HG03469 (cell line): Measurements from ENCODE around the gene GCFC2.
"Not testable (repeated sequence)": the region's sequence is repeated elsewhere in the genome, so short reads cannot be mapped to it uniquely, and the experiment has no call there.

Source experiments
- ATAC-seq: cut with Tn5 transposase; IDR thresholded peaks from one replicate; pipeline ENCODE4 v1.9.1; 2021; ENCODE audit warnings: mild to moderate bottlenecking, moderate library complexity, moderate number of reproducible peaks; ENCODE audit not compliant: unreplicated experiment

The GCFC2 gene

GRCh38 chr2:75710577-75711253 lies at the start of gene GCFC2:
Gene GCFC2 (minus strand): TSS chr2:75710915. CDS start chr2:75710855, 60 bp downstream.
- peak; percentile 82 for ATAC-seq

DNA sequence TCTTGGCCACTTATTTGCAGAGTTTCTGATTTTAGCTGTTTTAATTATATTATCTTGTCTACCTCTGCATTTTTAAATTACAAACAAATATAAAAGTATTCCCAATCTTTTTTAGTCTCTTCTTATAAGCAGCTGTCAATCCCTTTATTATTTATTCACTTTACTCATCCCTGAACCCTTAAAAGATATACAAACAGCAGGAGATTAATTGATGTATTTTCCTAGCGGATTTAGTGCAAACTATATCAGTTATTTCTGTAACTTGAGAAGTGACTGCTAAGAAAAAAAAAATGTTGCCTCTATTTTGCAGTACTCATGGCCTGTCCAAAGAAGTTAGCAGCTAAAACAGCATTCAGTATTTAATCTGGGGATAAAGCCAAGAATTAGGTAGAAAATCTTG lies 42.1 kb upstream of the GCFC2 start:
- ATAC-seq: no peak

GRCh38 chr2:75751824-75752468 lies 41.2 kb upstream of the GCFC2 start:
- no peak for ATAC-seq

DNA sequence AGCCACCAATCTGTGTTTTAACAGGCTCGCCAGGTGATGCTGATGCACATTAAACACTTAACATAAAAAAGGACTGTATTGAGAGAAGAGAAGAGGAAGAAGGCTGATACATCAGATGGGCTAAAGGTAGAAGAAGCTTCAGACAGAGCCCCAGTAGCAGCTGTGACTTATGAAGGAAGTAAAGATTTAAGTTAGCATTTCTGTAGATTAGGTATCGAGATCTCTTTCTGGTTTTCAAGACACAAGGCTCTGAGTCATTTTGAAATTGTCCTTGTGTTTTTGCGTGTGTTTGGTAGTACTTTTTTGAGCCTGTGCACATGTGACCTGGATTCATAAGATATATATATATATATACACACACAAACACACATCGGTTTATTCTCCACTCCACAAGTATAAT lies 40.6 kb upstream of the GCFC2 start:
- no peak for ATAC-seq

DNA sequence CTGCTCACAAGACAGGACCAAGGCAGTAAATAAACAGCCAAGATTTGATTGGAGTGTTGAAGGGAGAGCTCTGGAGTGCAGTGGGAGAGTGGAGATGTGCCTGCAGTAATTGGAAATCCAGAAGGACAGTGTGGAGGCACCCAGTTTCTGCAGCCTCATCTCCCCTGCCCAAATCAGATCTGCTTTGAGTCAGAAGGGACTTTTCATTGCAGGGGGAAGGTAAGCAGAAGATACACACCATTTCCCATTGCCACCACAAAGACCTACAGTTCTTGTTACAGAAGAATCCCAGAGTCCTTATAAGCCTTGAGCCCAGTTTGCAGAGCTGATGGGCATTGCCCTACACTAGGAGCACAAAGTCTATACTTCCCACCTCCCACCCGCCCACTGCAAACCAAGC lies 27.2 kb upstream of the GCFC2 start:
- ATAC-seq: no peak

DNA sequence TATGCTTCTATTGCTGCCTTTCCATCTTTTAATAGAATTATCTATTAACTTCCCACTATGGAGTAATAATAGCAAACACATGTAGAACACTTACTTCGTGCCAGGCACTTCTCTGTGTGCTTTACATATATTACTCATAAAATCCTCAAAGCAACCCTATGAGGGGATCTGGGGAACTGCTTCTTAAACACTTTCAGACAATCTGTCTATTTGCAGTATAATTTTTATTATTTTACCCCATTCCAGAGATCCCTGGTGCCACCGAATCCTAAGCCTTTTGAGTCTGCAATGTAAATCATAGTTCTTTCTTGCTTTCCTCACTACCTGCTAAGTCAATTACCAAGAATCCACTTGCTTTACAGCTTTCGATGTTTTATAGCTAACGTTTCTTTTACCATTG lies 25.6 kb upstream of the GCFC2 start:
- no peak for ATAC-seq

DNA sequence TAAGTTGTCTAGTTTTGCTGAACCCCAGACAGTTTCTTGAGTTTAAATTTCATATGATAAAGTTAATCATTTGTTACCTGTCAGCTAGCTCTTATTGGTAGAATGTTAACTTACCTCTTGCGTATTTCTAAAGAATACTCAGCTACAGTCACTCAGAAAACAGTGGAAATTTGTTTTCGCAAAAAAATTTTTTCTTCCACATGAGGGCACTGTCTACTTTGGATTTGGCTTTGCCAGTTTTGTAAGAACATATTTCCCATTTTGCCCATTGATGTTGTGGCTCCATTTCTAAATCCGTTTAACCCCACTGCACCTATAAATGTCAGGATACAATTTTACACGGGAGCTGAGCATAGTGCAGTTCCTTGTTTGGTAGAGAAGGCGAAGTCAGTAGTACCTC lies 19.1 kb upstream of the GCFC2 start:
- no peak for ATAC-seq

DNA sequence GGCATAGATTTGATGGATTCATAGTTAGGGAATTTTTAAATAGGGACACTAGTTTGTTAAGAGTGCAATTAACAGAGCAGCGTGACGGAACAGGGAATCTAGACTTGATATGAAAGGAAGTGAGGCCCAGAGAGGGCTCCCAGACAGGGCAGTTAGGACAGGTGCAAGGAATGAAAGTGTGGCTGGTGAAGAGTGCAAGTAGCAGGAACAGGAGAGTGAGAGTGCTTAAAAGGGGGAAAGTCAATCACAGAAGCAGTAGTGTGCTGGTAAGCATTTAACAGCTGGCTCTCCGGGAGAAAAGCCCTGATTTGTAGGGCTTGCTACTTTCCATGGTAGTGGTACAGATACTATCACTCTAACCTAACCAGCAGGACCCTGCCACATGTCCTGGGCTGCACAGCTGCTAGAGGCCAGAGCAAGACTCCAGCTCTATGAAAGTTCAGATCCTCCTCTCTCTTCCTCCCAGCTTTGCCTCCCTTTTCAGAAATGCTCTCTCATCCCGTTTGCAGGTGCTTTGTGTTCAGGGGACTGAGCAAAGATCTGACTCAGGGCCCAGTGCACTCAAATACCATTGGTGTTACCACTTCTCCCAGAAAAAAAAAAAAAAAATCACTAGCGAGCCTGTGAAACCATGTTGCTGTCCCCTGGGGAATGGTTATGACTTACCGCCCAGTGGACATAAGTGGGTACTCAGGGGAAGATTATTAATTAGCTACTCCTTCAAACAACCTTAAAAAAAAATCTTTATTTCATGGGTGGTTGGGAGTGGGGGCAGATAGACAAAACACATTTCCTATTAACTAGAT lies 18.1 kb upstream of the GCFC2 start:
- ATAC-seq: no peak

DNA sequence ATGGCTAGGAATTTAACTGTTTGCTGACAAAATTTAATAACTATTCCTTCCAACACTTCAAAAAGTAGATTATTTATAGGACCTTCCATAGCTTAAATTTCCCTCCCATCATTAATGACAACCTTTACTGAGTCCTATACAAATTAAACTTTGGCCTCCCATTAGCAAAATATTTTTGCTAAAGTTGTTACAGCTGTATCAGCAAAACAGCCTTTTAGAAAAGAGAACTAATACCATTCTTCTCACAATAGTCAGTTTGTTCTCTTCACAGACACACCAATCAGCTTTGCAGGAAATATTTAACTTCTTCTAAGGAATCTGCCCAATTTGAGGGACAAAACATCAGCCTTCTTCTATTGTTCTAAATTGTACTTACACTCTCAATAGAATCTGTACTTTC lies 12.0 kb upstream of the GCFC2 start:
- no peak for ATAC-seq

DNA sequence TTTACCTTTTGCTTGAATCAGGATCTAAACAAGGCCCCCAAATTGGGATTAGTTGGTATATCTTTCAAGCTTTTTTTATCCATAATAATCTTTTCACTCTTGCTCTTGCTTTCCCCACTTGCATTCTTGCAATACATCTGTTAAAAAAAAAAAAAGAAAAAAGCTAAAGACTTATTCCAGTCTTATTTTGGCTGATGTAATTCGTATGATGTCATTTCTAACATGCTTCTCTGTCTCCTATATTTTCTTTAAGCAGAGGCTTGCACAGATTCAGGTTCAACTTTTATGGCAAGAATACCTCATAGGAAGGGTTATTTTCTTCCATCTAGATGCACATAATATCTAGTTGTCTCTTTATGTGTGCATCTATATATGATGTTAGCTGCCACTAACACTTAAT lies 9.8 kb upstream of the GCFC2 start:
- ATAC-seq: no peak

- no peak for ATAC-seq
Measured at GRCh38 chr2:75719616-75720015, 8.9 kb upstream of the GCFC2 start.

DNA sequence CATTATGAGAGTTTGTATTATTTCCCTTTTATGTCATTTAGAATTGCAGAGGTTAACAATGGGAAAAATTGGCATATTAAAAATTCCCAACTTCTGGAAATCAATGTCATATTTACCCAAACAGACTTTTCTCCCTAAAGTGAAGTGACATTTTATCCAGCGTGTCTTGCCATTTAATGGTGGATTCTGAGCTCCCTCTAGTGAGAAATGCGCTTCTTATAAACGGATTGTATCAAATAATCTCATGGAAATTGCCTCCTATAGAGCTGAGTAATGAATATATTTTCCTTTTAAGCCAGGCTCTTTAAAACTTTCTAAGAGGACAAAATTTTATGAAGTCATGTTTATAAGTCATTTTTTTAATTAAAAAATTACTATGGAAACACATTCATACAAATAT lies 5.7 kb upstream of the GCFC2 start:
- no peak for ATAC-seq

DNA sequence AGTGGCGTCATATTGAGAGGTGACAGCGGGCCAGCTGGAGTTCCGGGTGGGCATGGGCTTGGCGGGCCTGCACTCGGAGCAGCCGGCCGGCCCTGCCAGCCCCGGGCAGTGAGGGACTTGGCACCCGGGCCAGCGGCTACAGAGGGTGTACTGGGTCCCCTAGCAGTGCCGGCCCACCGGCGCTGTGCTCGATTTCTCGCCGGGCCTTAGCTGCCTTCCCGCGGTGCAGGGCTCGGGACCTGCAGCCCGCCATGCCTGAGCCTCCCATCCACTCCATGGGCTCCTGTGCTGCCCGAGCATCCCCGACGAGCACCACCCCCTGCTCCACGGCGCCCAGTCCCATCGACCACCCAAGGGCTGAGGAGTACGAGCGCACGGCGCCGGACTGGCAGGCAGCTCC lies 875 bp upstream of the GCFC2 start:
- not testable (repeated sequence) for ATAC-seq

GRCh38 chr2:75710220-75710576 lies 517 bp downstream of the GCFC2 start:
- peak; percentile 6 for ATAC-seq

GRCh38 chr2:75709297-75709696 lies 1.4 kb downstream of the GCFC2 start:
- no peak for ATAC-seq

GRCh38 chr2:75707901-75708300 lies 2.8 kb downstream of the GCFC2 start:
- no peak for ATAC-seq

GRCh38 chr2:75705921-75706320 lies 4.8 kb downstream of the GCFC2 start:
- ATAC-seq: no peak

- no peak for ATAC-seq
Measured at GRCh38 chr2:75703589-75704287, 7.0 kb downstream of the GCFC2 start.

GRCh38 chr2:75702593-75702992 lies 8.1 kb downstream of the GCFC2 start:
- no peak for ATAC-seq

DNA sequence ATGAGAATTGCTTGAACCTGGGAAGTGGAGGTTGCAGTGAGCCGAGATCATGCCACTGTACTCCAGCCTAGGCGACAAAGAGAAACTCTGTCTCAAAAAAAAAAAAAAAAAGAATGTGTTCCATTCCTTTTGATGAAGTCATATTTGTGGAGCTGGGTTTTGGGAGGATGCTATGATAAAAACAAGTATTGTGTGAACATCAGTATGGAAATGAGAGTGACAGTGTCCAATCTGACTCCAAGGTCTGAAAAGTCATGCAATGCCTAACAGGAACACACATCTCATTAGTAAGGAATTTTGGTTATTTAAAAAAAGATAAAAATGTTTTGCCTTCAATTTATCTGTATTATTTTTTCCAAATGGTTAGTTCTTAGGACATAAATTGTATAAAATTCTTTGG lies 11.8 kb downstream of the GCFC2 start:
- ATAC-seq: no peak

GRCh38 chr2:75688196-75688595 lies 22.5 kb downstream of the GCFC2 start:
- ATAC-seq: no peak
